ENCODE measurements around the gene ASB10.
A peak's percentile ranks its signal among the peaks of the same experiment; 100 is the strongest.

DNA sequence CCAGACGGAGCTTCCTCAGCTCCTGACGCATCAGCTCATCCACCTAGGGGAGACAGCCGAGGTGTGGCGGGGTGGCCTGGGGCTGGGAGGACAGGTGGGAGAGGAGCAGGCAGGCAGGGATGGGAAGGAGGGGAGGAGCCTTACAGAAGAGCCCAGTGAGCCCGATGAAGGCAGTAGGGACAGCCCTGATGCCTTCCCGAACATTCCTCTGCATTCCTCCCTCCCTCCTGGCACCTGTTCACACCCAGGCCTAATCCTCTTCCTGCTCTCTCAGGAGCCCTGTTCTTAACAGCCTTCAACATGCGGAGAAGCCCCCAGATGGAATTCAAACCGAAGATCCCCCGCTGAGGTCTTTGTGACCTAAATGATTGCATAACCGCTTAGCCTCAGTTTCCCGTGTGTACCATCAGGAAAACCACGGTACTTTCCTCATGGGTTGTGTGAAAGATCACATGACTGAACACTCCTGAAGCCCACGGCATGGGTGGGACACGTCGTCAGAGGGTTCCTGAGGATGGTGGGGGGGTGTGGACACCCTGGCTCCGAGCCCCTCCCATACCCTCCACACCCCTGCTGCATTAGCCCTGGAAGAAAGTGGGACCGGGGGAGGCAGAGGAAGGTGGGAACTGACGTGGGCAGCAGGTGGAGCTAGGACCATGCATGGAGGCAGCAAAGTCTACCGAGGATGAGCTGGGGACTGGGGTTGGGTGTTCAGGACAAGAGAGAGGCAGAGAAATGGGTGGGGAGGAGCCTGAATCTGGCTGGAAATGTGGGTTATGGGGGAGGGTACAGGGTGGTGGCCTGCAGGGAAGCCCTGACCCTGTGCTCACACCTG lies 8.8 kb upstream of the ASB10 start:
- TF ChIP-seq EP300 (IDR thresholded peaks at IDR 0.05; ENCODE audit: low read depth in 2 of 2, low read length in 2 of 2) (no peak), EP300 (CRISPR knock-in tag; IDR thresholded peaks at IDR 0.05; ENCODE audit: borderline replicate concordance) (no peak), MAZ (IDR thresholded peaks at IDR 0.05; ENCODE audit: borderline replicate concordance, low read depth, low read length) (no peak), MAZ (CRISPR knock-in tag; IDR thresholded peaks at IDR 0.05; ENCODE audit: low read depth) (no peak), EHMT2 (IDR thresholded peaks at IDR 0.05; ENCODE audit: borderline replicate concordance, low read depth, low read length) (no peak)
- TF ChIP-seq, protein P1, sequence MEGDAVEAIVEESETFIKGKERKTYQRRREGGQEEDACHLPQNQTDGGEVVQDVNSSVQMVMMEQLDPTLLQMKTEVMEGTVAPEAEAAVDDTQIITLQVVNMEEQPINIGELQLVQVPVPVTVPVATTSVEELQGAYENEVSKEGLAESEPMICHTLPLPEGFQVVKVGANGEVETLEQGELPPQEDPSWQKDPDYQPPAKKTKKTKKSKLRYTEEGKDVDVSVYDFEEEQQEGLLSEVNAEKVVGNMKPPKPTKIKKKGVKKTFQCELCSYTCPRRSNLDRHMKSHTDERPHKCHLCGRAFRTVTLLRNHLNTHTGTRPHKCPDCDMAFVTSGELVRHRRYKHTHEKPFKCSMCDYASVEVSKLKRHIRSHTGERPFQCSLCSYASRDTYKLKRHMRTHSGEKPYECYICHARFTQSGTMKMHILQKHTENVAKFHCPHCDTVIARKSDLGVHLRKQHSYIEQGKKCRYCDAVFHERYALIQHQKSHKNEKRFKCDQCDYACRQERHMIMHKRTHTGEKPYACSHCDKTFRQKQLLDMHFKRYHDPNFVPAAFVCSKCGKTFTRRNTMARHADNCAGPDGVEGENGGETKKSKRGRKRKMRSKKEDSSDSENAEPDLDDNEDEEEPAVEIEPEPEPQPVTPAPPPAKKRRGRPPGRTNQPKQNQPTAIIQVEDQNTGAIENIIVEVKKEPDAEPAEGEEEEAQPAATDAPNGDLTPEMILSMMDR (CRISPR knock-in tag; IDR thresholded peaks at IDR 0.05): peak; percentile 23; the same call in 1 of the 2 replicates
- TF ChIP-seq, protein P2, sequence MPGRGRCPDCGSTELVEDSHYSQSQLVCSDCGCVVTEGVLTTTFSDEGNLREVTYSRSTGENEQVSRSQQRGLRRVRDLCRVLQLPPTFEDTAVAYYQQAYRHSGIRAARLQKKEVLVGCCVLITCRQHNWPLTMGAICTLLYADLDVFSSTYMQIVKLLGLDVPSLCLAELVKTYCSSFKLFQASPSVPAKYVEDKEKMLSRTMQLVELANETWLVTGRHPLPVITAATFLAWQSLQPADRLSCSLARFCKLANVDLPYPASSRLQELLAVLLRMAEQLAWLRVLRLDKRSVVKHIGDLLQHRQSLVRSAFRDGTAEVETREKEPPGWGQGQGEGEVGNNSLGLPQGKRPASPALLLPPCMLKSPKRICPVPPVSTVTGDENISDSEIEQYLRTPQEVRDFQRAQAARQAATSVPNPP (CRISPR knock-in tag; IDR thresholded peaks at IDR 0.05): no peak
- TF ChIP-seq, protein P3, sequence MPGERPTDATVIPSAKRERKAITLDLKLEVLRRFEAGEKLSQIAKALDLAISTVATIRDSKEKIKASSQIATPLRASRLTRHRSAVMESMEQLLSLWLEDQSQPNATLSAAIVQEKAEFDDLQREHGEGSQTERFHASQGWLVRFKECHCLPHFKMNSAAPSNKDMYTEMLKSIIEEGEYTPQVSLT (CRISPR knock-in tag; IDR thresholded peaks at IDR 0.05; ENCODE audit: borderline replicate concordance, low read depth): no peak
- TF ChIP-seq, protein P4, sequence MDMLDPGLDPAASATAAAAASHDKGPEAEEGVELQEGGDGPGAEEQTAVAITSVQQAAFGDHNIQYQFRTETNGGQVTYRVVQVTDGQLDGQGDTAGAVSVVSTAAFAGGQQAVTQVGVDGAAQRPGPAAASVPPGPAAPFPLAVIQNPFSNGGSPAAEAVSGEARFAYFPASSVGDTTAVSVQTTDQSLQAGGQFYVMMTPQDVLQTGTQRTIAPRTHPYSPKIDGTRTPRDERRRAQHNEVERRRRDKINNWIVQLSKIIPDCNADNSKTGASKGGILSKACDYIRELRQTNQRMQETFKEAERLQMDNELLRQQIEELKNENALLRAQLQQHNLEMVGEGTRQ (IDR thresholded peaks at IDR 0.05; ENCODE audit: low read depth, low read length): no peak
- TF ChIP-seq, protein P4 (CRISPR knock-in tag; IDR thresholded peaks at IDR 0.05; ENCODE audit: borderline replicate concordance): no peak
- TF ChIP-seq, protein P5, sequence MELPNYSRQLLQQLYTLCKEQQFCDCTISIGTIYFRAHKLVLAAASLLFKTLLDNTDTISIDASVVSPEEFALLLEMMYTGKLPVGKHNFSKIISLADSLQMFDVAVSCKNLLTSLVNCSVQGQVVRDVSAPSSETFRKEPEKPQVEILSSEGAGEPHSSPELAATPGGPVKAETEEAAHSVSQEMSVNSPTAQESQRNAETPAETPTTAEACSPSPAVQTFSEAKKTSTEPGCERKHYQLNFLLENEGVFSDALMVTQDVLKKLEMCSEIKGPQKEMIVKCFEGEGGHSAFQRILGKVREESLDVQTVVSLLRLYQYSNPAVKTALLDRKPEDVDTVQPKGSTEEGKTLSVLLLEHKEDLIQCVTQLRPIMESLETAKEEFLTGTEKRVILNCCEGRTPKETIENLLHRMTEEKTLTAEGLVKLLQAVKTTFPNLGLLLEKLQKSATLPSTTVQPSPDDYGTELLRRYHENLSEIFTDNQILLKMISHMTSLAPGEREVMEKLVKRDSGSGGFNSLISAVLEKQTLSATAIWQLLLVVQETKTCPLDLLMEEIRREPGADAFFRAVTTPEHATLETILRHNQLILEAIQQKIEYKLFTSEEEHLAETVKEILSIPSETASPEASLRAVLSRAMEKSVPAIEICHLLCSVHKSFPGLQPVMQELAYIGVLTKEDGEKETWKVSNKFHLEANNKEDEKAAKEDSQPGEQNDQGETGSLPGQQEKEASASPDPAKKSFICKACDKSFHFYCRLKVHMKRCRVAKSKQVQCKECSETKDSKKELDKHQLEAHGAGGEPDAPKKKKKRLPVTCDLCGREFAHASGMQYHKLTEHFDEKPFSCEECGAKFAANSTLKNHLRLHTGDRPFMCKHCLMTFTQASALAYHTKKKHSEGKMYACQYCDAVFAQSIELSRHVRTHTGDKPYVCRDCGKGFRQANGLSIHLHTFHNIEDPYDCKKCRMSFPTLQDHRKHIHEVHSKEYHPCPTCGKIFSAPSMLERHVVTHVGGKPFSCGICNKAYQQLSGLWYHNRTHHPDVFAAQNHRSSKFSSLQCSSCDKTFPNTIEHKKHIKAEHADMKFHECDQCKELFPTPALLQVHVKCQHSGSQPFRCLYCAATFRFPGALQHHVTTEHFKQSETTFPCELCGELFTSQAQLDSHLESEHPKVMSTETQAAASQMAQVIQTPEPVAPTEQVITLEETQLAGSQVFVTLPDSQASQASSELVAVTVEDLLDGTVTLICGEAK (IDR thresholded peaks at IDR 0.05): no peak
- TF ChIP-seq, protein P5 (CRISPR knock-in tag; IDR thresholded peaks at IDR 0.05): no peak
